Measurements from ENCODE around the gene LYZL6.

- TF ChIP-seq CTCF (IDR thresholded peaks at IDR 0.05) (no peak), POLR2A (IDR thresholded peaks at IDR 0.05; ENCODE audit: low read depth) (no peak)
Observed at GRCh38 chr17:35920229-35920628, 23.3 kb downstream of the LYZL6 start.

Data from esophagus muscularis mucosa (tissue), 3 donors.